Keratinocyte (primary cell): ENCODE measurements around the gene ZSCAN25. TPM values are rescaled to one million over a fixed set of nuclear protein-coding genes. Genes with fewer than 3 reads are reported as not detected.

ENCODE experiments used
- DNase-seq: peaks from one replicate; pipeline ENCODE4 v3.0.0-alpha.2; 2011; ENCODE audit warnings: low read depth, missing footprints, low spot score
- FAIRE-seq: peaks from 2 replicates; lab custom pipeline; 2011; peaks lifted over from hg19 to GRCh38; lab: Jason Lieb, UNC
- H2AFZ ChIP-seq: 2 replicates; pipeline ENCODE4 v1.6.0; 2012; ENCODE audit warnings: low read length, control low read depth, inconsistent platforms; ENCODE audit not compliant: control insufficient read depth
- H3K27ac ChIP-seq: 2 replicates; pipeline ENCODE4 v1.5.1; 2011; ENCODE audit warnings: low read length; ENCODE audit not compliant: control insufficient read depth, insufficient read depth
- H3K27me3 ChIP-seq: 3 replicates; pipeline ENCODE4 v1.6.0; 2011; ENCODE audit warnings: low read length; ENCODE audit not compliant: control insufficient read depth, insufficient read depth; ENCODE audit errors: extremely low read depth
- H3K36me3 ChIP-seq, 2 experiments: 2 replicates in 1 of 2; 3 replicates in 1 of 2; pipeline ENCODE4 v1.5.1; 2011; ENCODE audit warnings: low read length in 2 of 2, mild to moderate bottlenecking in 1 of 2; ENCODE audit not compliant: control insufficient read depth in 2 of 2, insufficient read depth in 2 of 2; ENCODE audit errors: extremely low read depth in 1 of 2
- H3K4me1 ChIP-seq: 3 replicates; pipeline ENCODE4 v1.5.1; 2011; ENCODE audit warnings: low read length; ENCODE audit not compliant: control insufficient read depth, insufficient read depth; ENCODE audit errors: extremely low read depth
- H3K4me2 ChIP-seq: 3 replicates; pipeline ENCODE4 v1.6.0; 2011; ENCODE audit warnings: low read depth, low read length; ENCODE audit not compliant: control insufficient read depth, insufficient read depth; ENCODE audit errors: extremely low read depth
- H3K4me3 ChIP-seq, 3 experiments: fragments of 200-600 bp in 1 of 3; sonication (generic) in 1 of 3; 2 replicates in 2 of 3; 3 replicates in 1 of 3; pipeline ENCODE4 v1.5.1; 2011 to 2016; ENCODE audit warnings: low read length in 3 of 3, mild to moderate bottlenecking in 3 of 3, control low read depth in 2 of 3, inconsistent platforms in 1 of 3, low read depth in 1 of 3, mixed read lengths in 1 of 3, mixed run types in 1 of 3, moderate library complexity in 1 of 3; ENCODE audit not compliant: control insufficient read depth in 2 of 3, insufficient read depth in 2 of 3; ENCODE audit errors: extremely low read depth in 1 of 3
- H3K79me2 ChIP-seq: 2 replicates; pipeline ENCODE4 v1.6.0; 2012; ENCODE audit warnings: low read length; ENCODE audit not compliant: control insufficient read depth, insufficient read depth
- H3K9ac ChIP-seq: 3 replicates; pipeline ENCODE4 v1.6.0; 2011; ENCODE audit warnings: low read length; ENCODE audit not compliant: control insufficient read depth, insufficient read depth; ENCODE audit errors: extremely low read depth
- H3K9me1 ChIP-seq: 3 replicates; pipeline ENCODE4 v1.6.0; 2011; ENCODE audit warnings: low read length; ENCODE audit not compliant: control insufficient read depth, insufficient read depth; ENCODE audit errors: extremely low read depth
- H3K9me3 ChIP-seq: 2 replicates; pipeline ENCODE4 v1.5.1; 2012; ENCODE audit warnings: low read depth, low read length; ENCODE audit not compliant: control insufficient read depth
- H4K20me1 ChIP-seq: 3 replicates; pipeline ENCODE4 v1.6.0; 2011; ENCODE audit warnings: low read length; ENCODE audit not compliant: control insufficient read depth, insufficient read depth; ENCODE audit errors: extremely low read depth
- EZH2 ChIP-seq: IDR thresholded peaks from one replicate; pipeline ENCODE4 v1.6.1; 2012; ENCODE audit warnings: inconsistent platforms, mild to moderate bottlenecking, low read length, moderate library complexity
- dilution Hi-C: fragments of 300-500 bp; cut with MboI; formaldehyde crosslinking; loops from one replicate; pipeline ENCODE4 v1.7.0; 2020; ENCODE audit warnings: low sequenced_read_pairs; ENCODE audit not compliant: extremely low pct_ligation_motif_present
- polyA plus RNA-seq, 5 experiments: library from polyadenylated mRNA; depleted of rRNA in 3 of 5; stranded (reverse) in 3 of 5; stranded (forward) in 1 of 5; unstranded in 1 of 5; fragments of >200 nt; gene quantifications; 1 replicate in 1 of 5; 2 replicates in 3 of 5; 3 replicates in 1 of 5; pipeline versions ENCODE4 v1.2.1 to v1.2.3, GENCODE V29; 2011 to 2012; ENCODE audit warnings: missing spikeins in 2 of 5, low read depth in 1 of 5, low replicate concordance in 1 of 5
- TF ChIP-seq, protein P1 (sequence below), 3 experiments: IDR thresholded peaks in 1 of 3; conservative IDR thresholded peaks in 1 of 3; optimal IDR thresholded peaks in 1 of 3; 2 replicates in 2 of 3; 3 replicates in 1 of 3; pipeline versions ENCODE3 to v1.5.1; 2011; ENCODE audit warnings: low read length in 3 of 3, mild to moderate bottlenecking in 3 of 3, moderate library complexity in 2 of 3, control low read depth in 1 of 3, inconsistent platforms in 1 of 3; ENCODE audit not compliant: insufficient read depth in 2 of 3; ENCODE audit errors: extremely low read depth in 1 of 3

Gene ZSCAN25
- polyA plus RNA-seq, 1 donor (not counting 4 experiments of a cell fraction or from before 2014, with no cell fraction given) = 13.1 TPM

DNA sequence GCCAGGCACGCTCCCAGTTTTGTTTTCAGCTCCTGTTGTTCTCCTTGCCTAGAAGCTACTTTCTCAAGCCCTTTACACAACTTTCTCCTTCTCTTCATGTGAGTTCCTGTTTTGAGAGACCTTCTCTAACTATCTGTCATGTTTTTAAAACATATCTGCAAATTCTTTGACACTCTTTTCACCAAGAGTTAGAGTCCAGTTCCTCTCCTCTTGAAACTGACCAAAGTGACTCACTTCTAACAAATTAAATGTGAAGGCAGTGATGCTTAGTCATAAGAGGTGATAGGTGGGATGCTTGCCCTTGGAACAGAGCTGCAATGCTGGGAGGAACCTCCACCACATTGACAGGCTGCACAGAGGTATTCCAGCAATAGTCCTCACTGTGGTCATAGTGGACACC lies 25.3 kb downstream of the ZSCAN25 start:
- no peak for DNase-seq
- H3K4me1 ChIP-seq = no peaks in the 10 kb centered on the region
- H3K4me2 ChIP-seq = no peak overlapping the region
- H4K20me1 ChIP-seq = no peaks in the 10 kb centered on the region
- H3K27me3 ChIP-seq = no peaks in the 10 kb centered on the region
- no peaks in the 10 kb centered on the region for H3K9me3 ChIP-seq
- no peaks in the 10 kb centered on the region for H3K79me2 ChIP-seq
- no peak for TF ChIP-seq EZH2
- TF ChIP-seq, protein P1, sequence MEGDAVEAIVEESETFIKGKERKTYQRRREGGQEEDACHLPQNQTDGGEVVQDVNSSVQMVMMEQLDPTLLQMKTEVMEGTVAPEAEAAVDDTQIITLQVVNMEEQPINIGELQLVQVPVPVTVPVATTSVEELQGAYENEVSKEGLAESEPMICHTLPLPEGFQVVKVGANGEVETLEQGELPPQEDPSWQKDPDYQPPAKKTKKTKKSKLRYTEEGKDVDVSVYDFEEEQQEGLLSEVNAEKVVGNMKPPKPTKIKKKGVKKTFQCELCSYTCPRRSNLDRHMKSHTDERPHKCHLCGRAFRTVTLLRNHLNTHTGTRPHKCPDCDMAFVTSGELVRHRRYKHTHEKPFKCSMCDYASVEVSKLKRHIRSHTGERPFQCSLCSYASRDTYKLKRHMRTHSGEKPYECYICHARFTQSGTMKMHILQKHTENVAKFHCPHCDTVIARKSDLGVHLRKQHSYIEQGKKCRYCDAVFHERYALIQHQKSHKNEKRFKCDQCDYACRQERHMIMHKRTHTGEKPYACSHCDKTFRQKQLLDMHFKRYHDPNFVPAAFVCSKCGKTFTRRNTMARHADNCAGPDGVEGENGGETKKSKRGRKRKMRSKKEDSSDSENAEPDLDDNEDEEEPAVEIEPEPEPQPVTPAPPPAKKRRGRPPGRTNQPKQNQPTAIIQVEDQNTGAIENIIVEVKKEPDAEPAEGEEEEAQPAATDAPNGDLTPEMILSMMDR (optimal IDR thresholded peaks at IDR 0.05 in 1 of 3, IDR thresholded peaks at IDR 0.05 in 1 of 3, conservative IDR thresholded peaks at IDR 0.05 in 1 of 3; ENCODE audit: extremely low read depth in 1 of 3, insufficient read depth in 2 of 3, low read length in 3 of 3) = no peak
- H2AFZ ChIP-seq = no peak overlapping the region
- H3K36me3 ChIP-seq = peaks cover 2 to 6% of the 10 kb centered on the region in 2 experiments
- H3K9ac ChIP-seq = no peak overlapping the region
- dilution Hi-C loops = no loop called here
- H3K9me1 ChIP-seq = no peaks in the 10 kb centered on the region
- no peak for FAIRE-seq
- H3K4me3 ChIP-seq = no peak overlapping the region
- no peak overlapping the region for H3K27ac ChIP-seq

DNA sequence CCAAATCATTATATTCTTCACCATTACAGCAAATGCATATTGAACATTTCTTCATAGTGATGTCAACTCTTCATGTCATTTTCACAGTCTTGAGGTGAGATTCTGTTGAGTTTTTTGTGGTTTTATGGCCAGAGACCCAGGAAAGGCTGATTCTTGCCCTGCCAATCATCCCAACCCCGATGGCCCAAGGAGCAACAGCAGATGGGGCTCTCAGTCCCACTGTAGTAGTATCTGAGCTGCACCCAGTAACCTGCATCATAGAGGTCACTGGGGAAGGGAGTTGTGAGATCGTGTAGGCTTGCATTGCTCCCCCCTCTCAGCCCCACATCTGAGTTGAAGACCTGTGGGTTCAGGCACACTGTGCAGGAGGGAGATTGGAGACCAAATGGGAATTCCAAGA lies 26.7 kb downstream of the ZSCAN25 start:
- Histone ChIP-seq H2AFZ (no peak overlapping the region), H3K27ac (no peak overlapping the region), H3K79me2 (no peaks in the 10 kb centered on the region), H3K36me3 (peaks cover 1 to 6% of the 10 kb centered on the region in 2 experiments), H3K9ac (no peak overlapping the region), H3K4me2 (no peak overlapping the region), H3K4me1 (no peaks in the 10 kb centered on the region), H4K20me1 (no peaks in the 10 kb centered on the region), H3K4me3 (no peak overlapping the region), H3K9me1 (no peaks in the 10 kb centered on the region), H3K9me3 (no peaks in the 10 kb centered on the region), H3K27me3 (no peaks in the 10 kb centered on the region)
- dilution Hi-C loops = no loop called here
- FAIRE-seq = no peak
- DNase-seq = no peak
- no peak for TF ChIP-seq EZH2
- TF ChIP-seq, protein P1 (optimal IDR thresholded peaks at IDR 0.05 in 1 of 3, IDR thresholded peaks at IDR 0.05 in 1 of 3, conservative IDR thresholded peaks at IDR 0.05 in 1 of 3; ENCODE audit: extremely low read depth in 1 of 3, insufficient read depth in 2 of 3, low read length in 3 of 3) = no peak
